ENCODE results near the gene CYBA.

DNA sequence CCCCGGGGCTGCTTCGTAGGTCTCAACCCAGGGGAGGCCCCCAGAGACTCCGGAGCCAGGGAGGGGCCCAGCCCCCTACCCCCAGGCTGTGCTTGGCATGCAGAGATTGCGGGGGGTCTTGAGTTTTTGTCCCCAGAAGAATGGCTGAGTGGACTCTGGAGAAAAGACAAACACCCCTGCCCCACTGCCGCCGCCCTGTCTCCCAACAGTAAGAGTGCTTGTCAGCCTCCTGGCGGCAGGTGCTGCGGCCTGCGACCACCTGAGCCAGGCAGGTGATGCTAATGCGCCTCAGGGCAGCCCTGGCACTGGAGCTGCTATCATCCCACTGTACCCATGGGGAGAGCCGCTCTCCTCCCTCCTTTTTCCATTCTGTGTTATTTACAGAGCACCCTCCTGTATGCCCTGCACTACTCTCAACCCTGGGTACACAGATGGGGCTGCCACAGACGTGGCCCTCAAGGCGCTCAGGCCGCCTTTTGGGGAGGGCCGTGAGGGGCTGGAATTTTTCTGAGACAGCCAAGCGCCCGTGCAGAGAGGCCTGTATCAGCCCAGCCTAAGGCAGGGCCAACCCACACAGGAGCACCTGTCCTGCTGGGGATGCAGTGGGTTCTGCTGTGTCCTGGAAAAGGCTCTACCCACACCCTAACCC, 15.1 kb downstream of the CYBA start:
- no peak for TF ChIP-seq EZH2 (IDR thresholded peaks at IDR 0.05; ENCODE audit: borderline replicate concordance, insufficient read depth, low read depth, low read length, poor library complexity, severe bottlenecking)
- TF ChIP-seq, protein P1, sequence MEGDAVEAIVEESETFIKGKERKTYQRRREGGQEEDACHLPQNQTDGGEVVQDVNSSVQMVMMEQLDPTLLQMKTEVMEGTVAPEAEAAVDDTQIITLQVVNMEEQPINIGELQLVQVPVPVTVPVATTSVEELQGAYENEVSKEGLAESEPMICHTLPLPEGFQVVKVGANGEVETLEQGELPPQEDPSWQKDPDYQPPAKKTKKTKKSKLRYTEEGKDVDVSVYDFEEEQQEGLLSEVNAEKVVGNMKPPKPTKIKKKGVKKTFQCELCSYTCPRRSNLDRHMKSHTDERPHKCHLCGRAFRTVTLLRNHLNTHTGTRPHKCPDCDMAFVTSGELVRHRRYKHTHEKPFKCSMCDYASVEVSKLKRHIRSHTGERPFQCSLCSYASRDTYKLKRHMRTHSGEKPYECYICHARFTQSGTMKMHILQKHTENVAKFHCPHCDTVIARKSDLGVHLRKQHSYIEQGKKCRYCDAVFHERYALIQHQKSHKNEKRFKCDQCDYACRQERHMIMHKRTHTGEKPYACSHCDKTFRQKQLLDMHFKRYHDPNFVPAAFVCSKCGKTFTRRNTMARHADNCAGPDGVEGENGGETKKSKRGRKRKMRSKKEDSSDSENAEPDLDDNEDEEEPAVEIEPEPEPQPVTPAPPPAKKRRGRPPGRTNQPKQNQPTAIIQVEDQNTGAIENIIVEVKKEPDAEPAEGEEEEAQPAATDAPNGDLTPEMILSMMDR (IDR thresholded peaks at IDR 0.05) = no peak
